Cardiac ventricle fibroblast (primary cell): ENCODE data around the gene CLCN2. TPM values are rescaled to one million over a fixed set of nuclear protein-coding genes. Genes with fewer than 3 reads are reported as not detected.

Experiments used
- total RNA-seq: library from RNA; depleted of rRNA; stranded (reverse); fragments of >200 nt; gene quantifications from 2 replicates; pipeline ENCODE4 v1.2.3, GENCODE V29; 2015

The CLCN2 gene
- total RNA-seq, result 2.5 and 3.0 TPM in 2 replicates

DNA sequence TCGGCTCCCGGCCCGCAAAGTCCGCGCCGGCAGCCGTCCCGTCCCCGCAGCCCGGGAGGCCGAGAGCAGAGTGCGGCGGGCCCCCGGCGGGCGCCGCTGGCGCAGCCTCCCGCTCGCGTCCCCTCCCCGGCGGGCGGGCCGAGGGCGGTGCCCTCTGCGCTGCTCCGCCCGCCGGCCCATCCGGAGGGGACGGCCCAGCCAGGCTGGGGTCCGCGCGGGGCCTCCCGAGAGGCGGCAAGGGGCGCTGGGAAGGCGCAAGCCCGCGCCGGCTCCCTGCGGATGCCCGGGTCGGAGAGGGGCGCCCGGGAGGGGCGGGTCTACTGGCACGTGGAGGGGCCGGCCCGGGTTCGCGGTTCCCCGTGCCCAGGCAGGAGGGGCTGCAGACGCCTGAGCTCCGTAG, at the start of gene CLCN2, which contains the start of gene POLR2H:
CLCN2 (minus strand) TSS at position 74 of the 400 bp plus-strand sequence. CDS start 126 bp downstream, outside the sequence.
POLR2H (plus strand) TSS at position 179 of the 400 bp plus-strand sequence. CDS start 1,783 bp downstream, outside the sequence.

GRCh38 chr3:184379358-184380184, 18.2 kb upstream of the CLCN2 start, which contains the start of gene CHRD:
TSS of gene CHRD (plus strand) at chr3:184380054. CDS start at chr3:184380319, 265 bp downstream.

GRCh38 chr3:184377882-184378445, 16.6 kb upstream of the CLCN2 start, which contains the start of gene THPO:
TSS of gene THPO (minus strand) at chr3:184378207. CDS start at chr3:184376259, 1,948 bp downstream.

GRCh38 chr3:184337399-184337714, 24.0 kb downstream of the CLCN2 start, which contains the start of gene FAM131A:
TSS of gene FAM131A (plus strand) at chr3:184337600. CDS start at chr3:184337631, 31 bp downstream.

DNA sequence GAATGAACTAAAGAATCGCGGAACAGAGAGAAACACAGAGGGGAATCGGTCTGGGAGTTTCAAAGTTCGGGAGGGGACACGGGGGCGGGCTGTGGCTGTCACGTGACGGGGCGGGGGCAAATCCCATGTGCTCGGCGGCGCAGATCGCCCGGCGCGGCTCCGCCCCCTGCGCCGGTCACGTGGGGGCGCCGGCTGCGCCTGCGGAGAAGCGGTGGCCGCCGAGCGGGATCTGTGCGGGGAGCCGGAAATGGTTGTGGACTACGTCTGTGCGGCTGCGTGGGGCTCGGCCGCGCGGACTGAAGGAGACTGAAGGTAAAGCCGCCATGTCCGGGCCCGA, 47.1 kb downstream of the CLCN2 start, which contains the start of gene EIF4G1:
EIF4G1 (plus strand) TSS at position 244 of the 337 bp plus-strand sequence. CDS start 1,191 bp downstream, outside the sequence.

DNA sequence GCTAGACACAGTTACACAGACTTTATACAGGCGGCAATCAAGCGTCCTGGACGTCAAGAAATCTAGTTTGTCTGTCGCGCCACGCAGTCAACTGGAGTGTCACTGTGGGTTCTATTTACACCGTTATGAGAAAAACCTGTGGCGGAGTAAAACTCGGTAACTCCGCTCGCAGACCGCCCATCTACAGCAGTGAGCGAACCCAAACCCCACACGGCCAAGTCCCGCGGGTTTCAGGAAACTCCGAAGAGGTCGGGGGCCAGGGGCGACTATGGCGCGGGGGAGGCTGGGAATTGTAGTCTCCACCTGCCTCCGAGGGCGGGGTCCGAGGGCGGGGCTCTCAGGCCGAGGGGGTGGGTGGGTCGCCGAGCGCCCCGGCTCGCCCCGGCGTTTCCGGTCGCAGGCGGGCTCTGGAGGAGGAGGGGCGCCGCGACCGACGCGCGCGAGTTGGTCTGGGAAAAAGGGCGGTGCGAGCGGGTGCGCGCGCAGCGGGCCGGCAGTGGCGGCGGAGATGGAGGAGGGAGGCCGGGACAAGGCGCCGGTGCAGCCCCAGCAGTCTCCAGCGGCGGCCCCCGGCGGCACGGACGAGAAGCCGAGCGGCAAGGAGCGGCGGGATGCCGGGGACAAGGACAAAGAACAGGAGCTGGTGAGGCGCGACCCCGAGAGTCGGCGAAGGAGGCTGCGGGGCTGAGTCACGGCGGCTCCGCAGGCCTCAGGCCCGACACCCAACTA, 62.5 kb downstream of the CLCN2 start, which contains the start of gene PSMD2:
PSMD2 (plus strand) TSS at position 483 of the 729 bp plus-strand sequence; CDS start at position 509, 26 bp downstream.

Other genes with a start within 250 kb of the CLCN2 start
- 13.9 and 15.5 TPM in 2 replicates for gene EIF2B5, start 226.2 kb downstream of the CLCN2 start, total RNA-seq
- gene DVL3, start 206.2 kb downstream of the CLCN2 start, total RNA-seq, result 39.9 and 56.8 TPM in 2 replicates
- 247 and 299 TPM in 2 replicates for gene AP2M1, start 186.8 kb downstream of the CLCN2 start, total RNA-seq
- gene ABCF3, start 175.4 kb downstream of the CLCN2 start, total RNA-seq, result 35.8 and 43.3 TPM in 2 replicates
- 0.05 and 0.06 TPM in 2 replicates for gene VWA5B2, start 132.0 kb downstream of the CLCN2 start, total RNA-seq
- 71.8 and 73.8 TPM in 2 replicates for gene ALG3, start 112.6 kb downstream of the CLCN2 start, total RNA-seq
- gene EEF1AKMT4, start 111.9 kb downstream of the CLCN2 start, total RNA-seq, result 4.3 and 5.9 TPM in 2 replicates
- gene CAMK2N2, start 100.1 kb downstream of the CLCN2 start, total RNA-seq, result not detected in 2 replicates
- gene ECE2, start 85.6 kb downstream of the CLCN2 start, total RNA-seq, result 0.12 TPM in 1 of 2 replicates, not detected in the other
- 172 and 183 TPM in 2 replicates for gene PSMD2, start 62.4 kb downstream of the CLCN2 start, total RNA-seq
- 253 and 283 TPM in 2 replicates for gene EIF4G1, start 47.0 kb downstream of the CLCN2 start, total RNA-seq
- gene FAM131A, start 24.0 kb downstream of the CLCN2 start, total RNA-seq, result 16.7 and 17.4 TPM in 2 replicates
- gene POLR2H, start 105 bp upstream of the CLCN2 start, total RNA-seq, result 73.9 and 86.3 TPM in 2 replicates
- 0.19 TPM in 1 of 2 replicates, not detected in the other for gene THPO, start 16.6 kb upstream of the CLCN2 start, total RNA-seq
- gene CHRD, start 18.4 kb upstream of the CLCN2 start, total RNA-seq, result 1.0 and 2.2 TPM in 2 replicates
- 2.9 and 3.2 TPM in 2 replicates for gene EPHB3, start 200.2 kb upstream of the CLCN2 start, total RNA-seq